HG02870 (cell line): ENCODE measurements around the gene CHD1.

ENCODE experiments used
- ATAC-seq: cut with Tn5 transposase; IDR thresholded peaks from one replicate; pipeline ENCODE4 v1.9.1; 2021; ENCODE audit warnings: mild to moderate bottlenecking, moderate library complexity; ENCODE audit not compliant: unreplicated experiment

CHD1 gene

DNA sequence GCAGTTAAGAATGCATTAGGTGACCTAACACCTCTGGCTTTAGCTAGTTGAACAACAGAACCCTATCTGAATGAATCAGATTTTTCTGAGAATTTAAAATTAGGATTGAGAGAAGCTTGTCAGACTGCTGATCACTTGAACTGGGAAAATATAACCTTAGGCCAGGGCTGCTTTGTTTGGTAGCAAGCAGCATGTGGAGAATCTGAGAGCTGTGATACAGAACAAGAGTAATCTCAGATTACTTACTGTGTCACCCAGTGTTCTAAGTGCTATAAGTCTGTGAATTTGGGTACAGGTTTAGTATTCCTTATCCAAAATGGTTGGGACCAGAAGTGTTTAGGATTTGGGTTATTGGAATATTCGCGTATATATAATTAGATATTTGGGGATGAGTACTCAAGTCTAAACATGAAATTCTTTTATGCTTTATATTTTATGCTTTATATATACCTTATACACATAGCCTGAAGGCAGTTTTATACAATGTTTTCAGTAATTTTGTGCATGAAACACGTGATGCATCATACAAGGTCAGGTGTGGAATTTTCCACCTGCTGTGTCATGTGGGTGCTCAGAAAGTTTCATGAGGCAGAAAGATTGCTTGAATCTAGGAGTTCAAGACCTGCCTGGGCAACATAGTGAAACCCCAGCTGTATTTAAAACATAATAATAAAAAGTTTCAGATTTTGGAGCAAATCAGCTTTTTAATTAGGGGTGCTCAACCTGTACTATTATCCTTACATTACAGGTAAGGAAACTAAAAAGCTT lies 8.3 kb upstream of the CHD1 start:
- ATAC-seq: no peak

GRCh38 chr5:98935206-98935605 lies 6.4 kb upstream of the CHD1 start:
- no peak for ATAC-seq

DNA sequence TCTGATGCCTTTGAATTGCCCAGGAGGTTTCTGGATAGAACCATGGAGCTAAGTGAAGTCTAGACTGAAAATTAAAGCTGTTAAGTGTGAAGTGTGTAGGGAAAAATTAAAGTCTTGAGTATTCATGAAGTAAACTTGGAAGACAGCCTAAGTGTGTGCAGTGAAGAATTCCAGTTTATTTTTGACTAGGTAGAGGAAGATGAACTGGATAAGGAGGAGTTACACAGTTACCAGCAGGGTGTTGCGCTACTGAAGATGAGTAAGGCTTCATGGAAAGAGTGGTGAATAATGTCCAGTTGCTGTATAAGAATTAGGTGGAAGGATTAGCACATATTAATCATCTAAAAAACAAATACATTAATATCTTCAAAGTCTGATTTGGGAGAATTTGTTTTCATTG lies 5.7 kb upstream of the CHD1 start:
- ATAC-seq: no peak

GRCh38 chr5:98933445-98934072 lies 4.8 kb upstream of the CHD1 start:
- ATAC-seq: peak; percentile 19

DNA sequence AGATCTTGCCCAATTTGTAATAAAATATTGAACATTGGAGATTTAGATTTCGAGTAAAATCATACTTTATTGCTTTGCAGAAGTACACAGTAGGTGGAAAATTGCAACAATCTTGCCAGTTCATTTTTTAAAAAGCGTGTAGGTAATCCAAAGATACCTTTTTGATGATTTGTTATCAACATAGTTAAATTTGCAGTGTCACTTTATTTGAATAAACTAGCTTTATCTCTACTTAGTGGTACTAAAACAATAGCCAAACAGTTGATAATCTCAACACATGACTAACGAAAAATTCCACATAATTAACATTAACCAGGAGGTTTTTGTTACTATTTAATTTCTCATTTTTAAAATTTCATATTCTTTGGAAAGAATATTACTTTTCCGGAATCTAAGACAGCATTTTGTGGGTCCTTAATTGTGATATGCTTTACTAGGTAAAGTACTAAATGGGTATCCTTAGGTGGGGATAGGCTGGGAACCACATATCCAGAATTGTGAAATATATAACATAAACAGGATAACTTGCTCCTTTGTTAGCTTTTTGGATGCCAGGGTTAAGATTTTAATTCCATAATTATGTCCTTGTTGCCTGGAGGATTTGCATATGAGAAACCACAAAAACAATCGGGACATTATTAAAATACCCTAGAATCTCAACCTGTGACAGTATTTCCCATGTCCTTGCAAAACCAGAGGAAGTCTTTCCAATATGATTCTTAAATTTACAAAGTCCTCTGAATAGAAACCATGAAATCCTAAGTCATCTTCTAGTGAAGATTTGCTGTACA lies 2.4 kb upstream of the CHD1 start:
- ATAC-seq: no peak

GRCh38 chr5:98929710-98930298 lies 997 bp upstream of the CHD1 start:
- peak; percentile 53 for ATAC-seq

GRCh38 chr5:98927989-98928872 lies 576 bp downstream of the CHD1 start:
- peak; percentile 26 for ATAC-seq

GRCh38 chr5:98927242-98927988 lies 1.4 kb downstream of the CHD1 start:
- ATAC-seq: peak; percentile 21

- no peak for ATAC-seq
Measured at GRCh38 chr5:98923966-98924365, 4.8 kb downstream of the CHD1 start.

GRCh38 chr5:98921947-98922505 lies 6.8 kb downstream of the CHD1 start:
- ATAC-seq: no peak

GRCh38 chr5:98917433-98917832 lies 11.4 kb downstream of the CHD1 start:
- peak; percentile 43 for ATAC-seq

DNA sequence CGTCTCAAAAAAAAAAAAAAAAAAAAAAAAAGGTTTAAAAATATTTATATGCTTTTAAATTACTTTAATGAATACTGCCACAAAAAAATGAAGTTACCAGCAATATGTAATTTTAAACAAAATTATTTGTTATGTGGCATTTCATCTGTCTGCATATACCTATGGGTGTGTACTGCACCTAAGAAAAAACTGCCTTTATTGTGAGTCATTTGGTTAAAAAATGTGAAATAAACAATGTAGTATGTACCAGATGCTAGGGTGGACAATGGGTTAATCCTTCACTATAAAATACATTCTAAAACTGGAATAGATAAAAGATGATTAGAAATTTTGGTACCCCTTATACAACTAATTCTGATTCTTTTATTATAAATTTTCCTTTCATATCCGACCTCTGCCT lies 12.3 kb downstream of the CHD1 start:
- no peak for ATAC-seq

DNA sequence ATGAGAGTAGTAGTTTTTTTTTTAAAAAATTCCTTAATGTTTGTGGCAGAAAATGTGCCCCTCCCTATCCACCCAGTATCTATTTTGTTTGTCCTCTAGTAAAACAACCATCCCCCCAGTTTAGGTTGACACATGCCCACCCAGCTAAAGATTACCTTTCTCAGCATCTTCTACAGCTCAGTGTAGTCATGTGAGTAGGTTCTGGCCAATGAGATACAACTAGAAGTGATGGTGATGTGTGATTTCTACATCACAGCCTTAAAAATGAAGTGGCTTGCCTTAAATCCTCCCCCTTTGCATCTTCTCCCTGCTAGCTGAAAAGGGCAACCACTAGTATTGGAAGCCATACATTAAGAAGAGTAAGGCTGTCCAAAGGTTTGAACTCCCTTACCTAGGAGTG lies 14.9 kb downstream of the CHD1 start:
- no peak for ATAC-seq

DNA sequence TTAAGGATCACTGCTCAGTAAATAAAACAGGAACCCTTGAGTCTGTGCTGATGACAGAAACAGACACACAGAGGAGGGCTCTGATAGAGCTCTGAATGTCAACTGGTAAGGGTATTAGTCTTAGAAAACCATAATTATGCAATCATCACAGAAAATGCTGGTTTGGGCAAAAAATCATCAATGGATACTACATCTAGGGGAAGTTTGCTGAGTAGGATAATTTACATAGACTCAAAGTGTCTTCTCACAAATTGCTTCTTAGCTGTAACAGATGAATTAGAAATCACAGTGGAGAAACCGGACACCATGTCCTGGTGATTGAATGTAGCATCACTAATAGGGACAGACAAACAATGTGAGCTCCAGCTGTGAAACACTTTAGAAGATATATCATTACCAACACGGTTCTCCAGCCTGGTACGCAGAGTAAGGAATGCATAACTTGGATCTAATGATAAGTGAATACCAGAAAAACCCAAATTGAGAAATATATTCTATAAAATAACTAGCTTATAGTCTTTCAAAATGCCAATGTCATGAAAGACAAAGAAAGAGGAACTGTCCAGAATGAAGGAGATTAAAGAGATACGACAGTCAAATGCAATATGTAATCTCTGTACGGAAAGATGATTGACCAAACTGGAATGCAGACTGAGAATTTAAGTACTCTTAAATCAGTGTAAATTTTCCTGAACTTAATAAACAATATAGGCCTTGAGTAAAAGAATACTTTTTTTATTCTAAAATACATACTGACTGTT lies 17.3 kb downstream of the CHD1 start:
- ATAC-seq: no peak

DNA sequence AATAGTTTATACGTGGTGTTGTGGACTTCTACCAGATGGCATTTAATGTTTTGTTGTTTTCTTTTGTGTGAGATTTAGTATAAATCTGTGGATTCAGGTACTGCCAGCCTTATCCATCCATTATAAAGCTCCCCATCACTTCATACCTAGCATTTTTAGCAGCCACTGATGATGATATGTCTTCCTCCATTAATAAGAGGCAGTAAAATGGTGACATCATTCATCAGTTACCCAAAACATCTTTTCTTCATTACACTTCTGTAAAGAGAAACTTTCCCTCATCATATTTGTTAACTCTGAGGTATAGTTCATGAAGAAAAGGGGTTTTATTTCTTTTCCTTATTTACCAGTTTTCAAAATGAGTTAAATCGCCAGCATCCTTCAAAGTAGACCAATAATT lies 19.4 kb downstream of the CHD1 start:
- ATAC-seq: no peak

- ATAC-seq: no peak
Measured at GRCh38 chr5:98907951-98908350, 20.9 kb downstream of the CHD1 start.

- no peak for ATAC-seq
Measured at GRCh38 chr5:98906756-98907355, 22.0 kb downstream of the CHD1 start.
